GM18499 (cell line): ENCODE data around the gene GOLGA2.
A peak's percentile ranks its signal among the peaks of the same experiment; 100 is the strongest.
"Not testable (repeated sequence)": the region's sequence is repeated elsewhere in the genome, so short reads cannot be mapped to it uniquely, and the experiment has no call there.

ENCODE experiments used
- ATAC-seq: cut with Tn5 transposase; IDR thresholded peaks from one replicate; pipeline ENCODE4 v1.9.1; 2021; ENCODE audit warnings: moderate number of reproducible peaks; ENCODE audit not compliant: insufficient read depth, unreplicated experiment

GOLGA2 gene

DNA sequence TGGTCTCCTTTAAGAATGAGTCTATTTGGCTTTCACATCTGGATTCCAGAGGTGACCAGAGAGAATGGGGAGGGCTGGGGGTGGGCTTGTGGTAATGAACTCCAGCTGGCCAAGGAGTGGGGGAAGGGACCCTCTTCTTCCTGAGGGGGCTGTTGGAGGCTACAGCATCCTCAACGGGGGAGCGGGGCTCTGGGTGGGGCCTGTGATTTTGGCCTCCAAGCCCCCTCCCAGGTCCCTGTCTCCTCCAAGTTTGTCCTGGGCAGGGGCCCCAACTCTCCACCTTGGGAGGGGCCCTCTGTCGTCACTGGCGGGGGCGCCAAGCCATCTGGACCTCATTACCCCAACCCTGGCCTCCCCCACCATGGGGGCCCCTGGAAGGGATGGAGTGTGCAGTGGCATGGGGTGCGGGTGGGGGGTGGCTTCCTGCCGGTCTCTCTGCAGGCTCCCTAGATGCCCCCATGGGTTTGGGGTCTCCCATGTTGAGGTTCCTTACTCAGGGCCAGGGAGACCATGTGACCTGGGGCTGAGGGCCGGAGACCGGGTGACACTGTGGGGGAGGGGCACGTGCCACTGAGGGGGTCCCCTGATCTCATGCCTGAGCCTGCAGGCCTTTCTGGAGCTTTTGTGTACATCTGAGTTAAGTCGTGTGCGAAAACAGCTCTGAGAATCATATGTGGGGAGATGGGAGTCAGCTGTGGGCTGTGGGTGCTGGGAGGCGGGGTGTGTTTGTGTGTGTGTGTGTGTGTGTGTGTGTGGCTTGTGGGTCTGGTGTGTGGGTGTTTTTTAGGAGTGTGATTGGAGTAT, 32.4 kb downstream of the GOLGA2 start:
- ATAC-seq, result no peak

- no peak for ATAC-seq
These were observed 33.0 kb downstream of the GOLGA2 start for GRCh38 chr9:128242828-128243214.

DNA sequence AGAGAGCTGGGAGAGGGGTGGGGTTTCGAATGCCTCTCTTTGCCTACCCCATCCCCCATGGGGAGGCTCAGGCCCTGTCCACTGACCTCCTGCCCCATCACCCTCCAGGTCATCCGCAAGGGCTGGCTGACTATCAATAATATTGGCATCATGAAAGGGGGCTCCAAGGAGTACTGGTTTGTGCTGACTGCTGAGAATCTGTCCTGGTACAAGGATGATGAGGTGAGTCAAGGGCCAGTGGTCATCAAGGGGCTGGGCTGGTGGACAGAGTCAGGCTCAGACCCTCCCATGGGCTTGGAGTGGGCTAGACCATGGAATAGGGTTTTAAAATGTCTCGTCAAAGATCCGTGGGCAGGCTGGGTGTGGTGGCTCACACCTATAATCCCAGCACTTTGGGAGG, 33.7 kb downstream of the GOLGA2 start:
- ATAC-seq, result no peak

- ATAC-seq, result no peak
These were observed 41.9 kb downstream of the GOLGA2 start for GRCh38 chr9:128233817-128234406.

DNA sequence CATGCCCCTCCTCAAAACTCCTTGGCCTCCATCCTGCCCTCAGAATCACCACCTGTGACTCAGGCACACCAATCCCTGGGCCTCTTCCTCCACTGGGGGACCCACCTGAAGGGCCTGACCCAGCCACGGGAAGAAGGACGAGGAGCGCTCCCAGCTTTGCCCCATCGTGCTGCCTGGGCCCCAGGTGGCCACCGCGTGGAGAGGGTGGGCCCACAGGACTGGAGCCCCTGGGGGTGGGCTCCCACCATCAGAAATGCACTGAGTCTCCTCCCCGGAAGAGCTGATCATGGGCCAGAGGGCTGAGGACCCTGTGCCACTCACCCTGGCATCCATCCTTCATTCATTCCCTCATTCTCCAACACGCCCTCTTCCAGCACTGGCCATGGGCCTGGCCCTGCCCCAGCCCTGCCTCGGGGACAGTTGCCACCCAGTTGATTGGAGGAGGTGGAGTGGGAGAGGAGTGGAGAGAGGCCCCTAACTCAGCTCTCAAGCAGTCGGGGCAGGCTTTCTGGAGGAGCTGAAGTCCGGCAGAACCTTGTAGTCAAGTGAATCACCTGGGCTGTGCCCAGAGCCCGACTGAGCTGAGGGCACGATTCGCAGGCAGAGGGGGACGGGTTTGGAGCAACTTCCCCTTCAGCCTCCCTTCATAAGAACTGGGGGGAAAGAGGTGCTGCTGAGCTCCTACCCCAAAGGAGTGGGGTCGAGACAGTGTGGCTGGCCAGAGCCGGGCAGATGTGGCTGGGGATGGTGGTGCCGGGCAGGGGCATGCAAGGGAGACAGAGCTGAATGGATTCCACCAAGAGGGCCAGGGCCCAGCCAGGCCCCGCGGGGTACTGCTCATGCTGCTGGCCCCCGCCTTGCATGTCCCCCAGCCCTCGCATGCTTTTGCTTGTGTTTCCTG, 43.0 kb downstream of the GOLGA2 start:
- no peak for ATAC-seq

DNA sequence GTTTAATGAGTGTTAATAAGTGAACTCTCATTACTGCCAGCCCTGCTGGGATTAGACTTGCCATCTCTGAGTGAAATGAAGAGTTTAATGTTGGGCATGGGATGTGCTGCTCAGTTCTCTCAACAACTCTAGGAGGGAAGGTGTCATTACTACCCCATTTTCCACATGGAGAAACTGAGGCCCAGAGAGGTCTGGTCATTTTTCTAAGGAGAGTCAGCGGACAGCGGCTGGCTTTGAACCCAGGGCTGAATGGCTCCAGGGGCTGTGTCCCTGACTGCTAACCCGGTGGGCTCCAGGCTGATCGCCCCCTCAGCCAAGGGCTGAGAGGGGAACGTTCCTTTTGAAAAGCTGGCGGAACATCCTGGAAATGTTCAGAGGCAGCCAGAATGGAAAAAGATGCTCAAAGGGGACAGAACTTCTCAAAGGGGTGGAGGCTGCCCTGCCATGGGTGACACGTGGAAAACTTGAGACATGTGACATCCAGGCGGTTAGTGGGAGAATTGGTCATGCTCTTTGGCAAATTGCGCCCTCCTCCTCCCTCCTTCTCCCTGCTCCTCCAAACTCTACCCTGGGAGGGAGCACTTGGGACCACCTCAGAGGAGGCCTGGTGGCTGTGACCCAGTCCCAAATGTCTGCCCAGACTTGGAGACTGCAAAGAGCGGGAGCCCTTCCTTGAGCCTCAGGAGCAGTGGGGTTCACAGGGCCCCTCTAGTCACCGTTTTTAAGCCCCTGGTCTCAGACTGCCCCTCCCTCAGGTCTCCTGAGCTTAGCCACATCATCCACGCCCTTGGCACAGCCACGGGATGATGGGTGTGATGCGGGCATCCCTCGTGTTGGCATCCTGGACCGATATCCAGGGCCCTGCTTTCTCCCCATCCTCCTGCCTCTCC, 43.9 kb downstream of the GOLGA2 start:
- no peak for ATAC-seq

GRCh38 chr9:128230897-128231296, 44.9 kb downstream of the GOLGA2 start:
- ATAC-seq, result not testable (repeated sequence)

DNA sequence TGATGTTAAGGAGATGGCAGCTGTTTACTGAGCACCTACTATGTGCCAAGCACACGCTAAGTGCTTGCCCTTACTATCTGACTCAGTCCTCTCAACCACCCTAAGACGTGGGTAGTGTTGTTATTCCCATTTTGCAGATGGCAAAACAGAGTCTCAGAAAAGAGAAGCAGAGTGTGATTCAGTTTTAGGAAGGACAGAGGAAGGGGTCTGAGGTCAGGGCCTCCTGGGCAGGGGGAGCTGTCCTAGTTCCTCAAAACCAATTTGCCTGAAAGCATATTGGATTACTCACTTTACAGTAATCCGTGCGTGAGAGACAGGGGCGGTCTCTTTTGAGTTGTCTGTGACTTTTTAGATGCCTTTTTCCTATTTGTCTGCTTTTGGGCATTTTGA, 49.4 kb downstream of the GOLGA2 start:
- ATAC-seq, result no peak

DNA sequence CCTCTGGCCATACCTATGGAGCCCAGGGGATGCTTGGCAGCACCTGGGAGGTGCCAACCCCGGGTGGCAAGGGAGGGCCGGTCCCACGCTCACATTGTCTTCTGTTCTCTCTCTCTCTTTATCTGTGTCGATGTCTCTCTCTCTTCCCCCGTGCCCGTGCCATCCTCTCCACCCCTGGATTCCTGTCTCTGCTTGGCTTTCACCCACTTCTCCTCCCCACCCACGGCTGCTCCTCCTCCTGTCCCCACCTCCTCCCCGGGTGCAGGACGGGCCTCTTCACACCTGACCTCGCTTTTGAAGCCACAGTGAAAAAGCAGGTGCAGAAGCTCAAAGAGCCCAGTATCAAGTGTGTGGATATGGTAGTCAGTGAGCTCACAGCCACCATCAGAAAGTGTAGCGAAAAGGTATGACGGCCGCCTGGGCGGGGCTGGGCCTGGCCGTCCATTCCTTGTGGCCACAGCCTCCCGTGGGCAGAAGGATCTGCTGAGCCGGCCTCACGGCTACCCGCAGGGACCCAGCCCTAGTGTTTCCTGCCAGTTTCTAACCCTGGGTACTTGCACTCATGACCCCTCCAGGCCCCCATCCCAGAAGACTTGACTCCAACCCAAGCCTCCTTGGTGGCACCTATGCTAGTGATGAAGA, 49.9 kb downstream of the GOLGA2 start:
- no peak for ATAC-seq

- no peak for ATAC-seq
These were observed 50.9 kb downstream of the GOLGA2 start for GRCh38 chr9:128224877-128225276.

DNA sequence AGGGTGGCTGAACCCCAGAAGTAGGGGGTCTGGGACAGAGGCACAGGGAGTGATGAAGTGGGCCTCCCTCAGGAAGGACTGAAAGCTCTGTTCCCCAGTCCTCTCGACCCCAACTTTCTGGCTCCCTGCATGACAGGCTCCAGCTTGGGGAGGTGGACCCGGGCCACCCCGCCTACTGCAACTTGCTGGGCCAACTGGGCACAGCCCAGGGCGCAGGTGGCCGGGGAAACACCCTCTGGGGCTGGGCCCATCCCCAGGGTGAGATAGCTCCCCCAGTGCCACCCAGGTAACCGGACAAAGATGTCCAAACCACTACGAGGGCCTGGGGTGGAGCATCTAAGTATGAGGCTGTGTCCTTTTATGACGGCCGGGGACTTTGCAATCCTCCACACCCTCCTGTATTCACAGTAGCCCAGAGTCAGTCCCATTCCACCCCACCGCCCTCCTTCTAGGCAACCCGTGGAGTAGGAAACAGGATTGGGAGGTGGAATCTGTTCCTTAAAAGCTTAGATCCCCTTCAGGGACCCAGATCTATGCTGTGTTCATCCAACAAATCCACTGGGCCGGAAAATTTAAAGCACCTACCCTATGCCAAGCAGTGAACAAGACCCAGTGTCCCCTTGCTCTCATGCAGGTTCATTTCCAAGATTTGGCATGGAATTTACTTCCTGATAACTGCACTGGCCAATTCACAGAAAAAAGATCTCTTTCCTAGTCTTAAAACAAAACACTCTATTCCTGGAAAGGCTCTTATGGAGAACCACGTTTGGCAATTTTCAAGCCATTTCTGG, 52.7 kb downstream of the GOLGA2 start:
- no peak for ATAC-seq

- ATAC-seq, result no peak
These were observed 53.8 kb downstream of the GOLGA2 start for GRCh38 chr9:128222026-128222425.

GRCh38 chr9:128219831-128220230, 56.0 kb downstream of the GOLGA2 start:
- no peak for ATAC-seq

DNA sequence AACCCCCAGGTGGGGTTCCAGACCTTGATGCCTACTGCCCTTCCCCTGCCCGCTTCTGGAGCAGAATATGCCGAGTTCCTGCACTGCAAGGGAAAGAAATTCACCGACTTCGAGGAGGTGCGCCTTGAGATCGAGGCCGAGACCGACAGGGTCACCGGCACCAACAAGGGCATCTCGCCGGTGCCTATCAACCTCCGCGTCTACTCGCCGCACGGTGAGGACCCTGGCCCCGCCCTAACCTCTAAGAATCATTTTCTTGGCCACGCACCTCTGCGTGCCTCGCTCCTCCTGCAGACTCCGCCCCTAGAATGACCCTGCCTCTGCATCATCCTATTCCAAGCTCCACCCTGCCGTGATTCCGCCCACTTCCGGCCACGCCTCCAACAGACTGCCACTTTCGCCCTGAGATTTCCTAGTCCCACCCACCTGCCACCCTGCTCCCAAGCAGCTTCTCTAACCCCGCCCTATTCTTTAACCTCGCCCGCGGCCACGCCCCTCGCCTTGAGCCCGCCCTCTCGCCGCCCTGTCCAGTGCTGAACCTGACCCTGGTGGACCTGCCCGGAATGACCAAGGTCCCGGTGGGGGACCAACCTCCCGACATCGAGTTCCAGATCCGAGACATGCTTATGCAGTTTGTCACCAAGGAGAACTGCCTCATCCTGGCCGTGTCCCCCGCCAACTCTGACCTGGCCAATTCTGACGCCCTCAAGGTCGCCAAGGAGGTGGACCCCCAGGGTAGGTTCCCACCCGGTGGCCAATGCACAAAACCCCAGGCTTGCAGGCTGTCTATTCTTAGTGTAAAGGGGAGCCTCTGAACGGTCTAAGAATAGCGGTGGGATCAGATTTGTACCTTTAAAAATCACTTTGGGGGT, 57.1 kb downstream of the GOLGA2 start:
- peak; percentile 81 for ATAC-seq

DNA sequence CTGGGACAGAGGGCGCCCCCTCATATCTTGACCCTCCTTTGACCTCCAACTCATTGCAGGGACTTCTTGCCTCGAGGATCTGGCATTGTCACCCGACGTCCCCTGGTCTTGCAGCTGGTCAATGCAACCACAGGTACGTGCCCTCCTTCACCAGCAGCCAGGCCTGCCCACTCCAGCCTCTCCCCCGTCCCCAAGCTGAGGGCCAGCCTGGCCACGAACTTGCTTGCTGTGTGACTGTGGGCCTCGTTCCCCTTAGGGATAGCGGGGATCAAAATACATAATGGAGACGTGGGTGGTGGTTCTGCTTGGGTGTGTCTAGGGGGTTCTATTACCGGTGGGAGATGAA, 57.7 kb downstream of the GOLGA2 start:
- ATAC-seq, result no peak

- no peak for ATAC-seq
These were observed 58.8 kb downstream of the GOLGA2 start for GRCh38 chr9:128216781-128217553.
